IPS DF 6.9 (cell line): Measurements from ENCODE around the gene TBX2.

Source experiments
- DNase-seq: peaks from one replicate; pipeline ENCODE4 v3.0.0-alpha.2; 2013; ENCODE audit warnings: low read depth, low spot score
- H3K27ac ChIP-seq: one replicate; pipeline ENCODE4 v1.5.1; 2013; ENCODE audit warnings: low read length, control low read depth
- H3K27me3 ChIP-seq: 2 replicates; pipeline ENCODE4 v1.6.1; 2013; ENCODE audit warnings: mild to moderate bottlenecking, low read length; ENCODE audit not compliant: control insufficient read depth, insufficient read depth
- H3K36me3 ChIP-seq: 2 replicates; pipeline ENCODE4 v1.6.1; 2013; ENCODE audit warnings: low read length; ENCODE audit not compliant: control insufficient read depth, insufficient read depth
- H3K4me1 ChIP-seq: 2 replicates; pipeline ENCODE4 v1.6.1; 2013; ENCODE audit warnings: low read length; ENCODE audit not compliant: control insufficient read depth, insufficient read depth
- H3K4me3 ChIP-seq: 2 replicates; pipeline ENCODE4 v1.5.1; 2013; ENCODE audit warnings: mild to moderate bottlenecking, low read length
- H3K9me3 ChIP-seq: 2 replicates; pipeline ENCODE4 v1.6.1; 2013; ENCODE audit warnings: low read length, inconsistent platforms; ENCODE audit not compliant: control insufficient read depth, insufficient read depth
- WGBS: extraction: QIAGEN DNeasy Blood & Tissue Kit; methylation state at CpG from one replicate; pipeline ENCODE4 v1.1.7; 2013; ENCODE audit warnings: mixed read lengths, missing lambda C conversion rate; ENCODE audit not compliant: insufficient read length, insufficient coverage; 5-methylcytosine and 5-hydroxymethylcytosine counted together

Gene TBX2

GRCh38 chr17:61410141-61411010 lies 10.7 kb downstream of the TBX2 start:
- Histone ChIP-seq H3K4me3 (peak overlapping the region; percentile 48; the same call in 1 of the 2 replicates), H3K9me3 (no peaks in the 10 kb centered on the region), H3K36me3 (no peaks in the 10 kb centered on the region; the same call in 1 of the 2 replicates), H3K27ac (no peak overlapping the region), H3K27me3 (peaks cover 58% of the 10 kb centered on the region), H3K4me1 (peaks cover 3% of the 10 kb centered on the region)
- DNase-seq, result no peak
- no CpG with 5 or more reads among the region's 48 CpGs for WGBS

- Histone ChIP-seq H3K4me1 (peaks cover 2% of the 10 kb centered on the region; the same call in 1 of the 2 replicates), H3K36me3 (no peaks in the 10 kb centered on the region; the same call in 1 of the 2 replicates), H3K4me3 (peak overlapping the region; percentile 48; the same call in 1 of the 2 replicates), H3K27ac (no peak overlapping the region), H3K9me3 (no peaks in the 10 kb centered on the region), H3K27me3 (peaks cover 52% of the 10 kb centered on the region)
- no peak for DNase-seq
- WGBS, result no CpG with 5 or more reads among the region's 29 CpGs
Measured at GRCh38 chr17:61411011-61411260, 11.3 kb downstream of the TBX2 start.

GRCh38 chr17:61411261-61412142 lies 11.9 kb downstream of the TBX2 start:
- H3K36me3 ChIP-seq, result no peaks in the 10 kb centered on the region; the same call in 1 of the 2 replicates
- H3K4me3 ChIP-seq, result peak overlapping the region; percentile 48; the same call in 1 of the 2 replicates
- no peaks in the 10 kb centered on the region for H3K9me3 ChIP-seq
- peaks cover 47% of the 10 kb centered on the region for H3K27me3 ChIP-seq
- WGBS, result no CpG with 5 or more reads among the region's 75 CpGs
- peaks cover 2% of the 10 kb centered on the region; the same call in 1 of the 2 replicates for H3K4me1 ChIP-seq
- no peak for DNase-seq
- H3K27ac ChIP-seq, result no peak overlapping the region

GRCh38 chr17:61412143-61412859 lies 12.7 kb downstream of the TBX2 start:
- Histone ChIP-seq H3K9me3 (no peaks in the 10 kb centered on the region), H3K4me1 (peaks cover 2% of the 10 kb centered on the region; the same call in 1 of the 2 replicates), H3K27ac (no peak overlapping the region), H3K27me3 (peaks cover 39% of the 10 kb centered on the region), H3K4me3 (peak overlapping the region; percentile 48; the same call in 1 of the 2 replicates), H3K36me3 (no peaks in the 10 kb centered on the region; the same call in 1 of the 2 replicates)
- DNase-seq, result no peak
- WGBS, result no CpG with 5 or more reads among the region's 69 CpGs

GRCh38 chr17:61412860-61413660 lies 13.4 kb downstream of the TBX2 start:
- peaks cover 31% of the 10 kb centered on the region for H3K27me3 ChIP-seq
- peaks cover 2% of the 10 kb centered on the region; the same call in 1 of the 2 replicates for H3K4me1 ChIP-seq
- no CpG with 5 or more reads among the region's 38 CpGs for WGBS
- H3K27ac ChIP-seq, result no peak overlapping the region
- no peaks in the 10 kb centered on the region for H3K9me3 ChIP-seq
- H3K4me3 ChIP-seq, result peak overlapping the region; percentile 48; the same call in 1 of the 2 replicates
- H3K36me3 ChIP-seq, result no peaks in the 10 kb centered on the region; the same call in 1 of the 2 replicates
- no peak for DNase-seq

GRCh38 chr17:61413661-61414126 lies 14.1 kb downstream of the TBX2 start:
- Histone ChIP-seq H3K27ac (no peak overlapping the region), H3K4me1 (peaks cover 2% of the 10 kb centered on the region; the same call in 1 of the 2 replicates), H3K36me3 (no peaks in the 10 kb centered on the region; the same call in 1 of the 2 replicates), H3K9me3 (no peaks in the 10 kb centered on the region), H3K4me3 (no peak overlapping the region), H3K27me3 (peaks cover 25% of the 10 kb centered on the region)
- WGBS, result no CpG with 5 or more reads among the region's 8 CpGs
- DNase-seq, result no peak

- DNase-seq, result no peak
- Histone ChIP-seq H3K4me1 (peaks cover 2% of the 10 kb centered on the region; the same call in 1 of the 2 replicates), H3K27me3 (peaks cover 19% of the 10 kb centered on the region), H3K27ac (no peak overlapping the region), H3K4me3 (no peak overlapping the region), H3K36me3 (no peaks in the 10 kb centered on the region; the same call in 1 of the 2 replicates), H3K9me3 (no peaks in the 10 kb centered on the region)
- WGBS, result no CpG with 5 or more reads among the region's 16 CpGs
Measured at GRCh38 chr17:61414141-61414935, 14.7 kb downstream of the TBX2 start.

- H3K27me3 ChIP-seq, result peaks cover 15% of the 10 kb centered on the region
- no peak overlapping the region for H3K4me3 ChIP-seq
- H3K9me3 ChIP-seq, result no peaks in the 10 kb centered on the region
- no peak overlapping the region for H3K27ac ChIP-seq
- H3K36me3 ChIP-seq, result no peaks in the 10 kb centered on the region
- H3K4me1 ChIP-seq, result peaks cover 2% of the 10 kb centered on the region; the same call in 1 of the 2 replicates
- no CpG with 5 or more reads among the region's 5 CpGs for WGBS
- DNase-seq, result no peak
Measured at GRCh38 chr17:61414936-61415251, 15.3 kb downstream of the TBX2 start.
